Thyroid gland (tissue), 4 donors: ENCODE data around the gene IL17D. TPM values are rescaled to one million over a fixed set of nuclear protein-coding genes. Genes with fewer than 3 reads are reported as not detected.

ENCODE experiments used
- DNase-seq, 2 donors: peaks; one replicate each; pipeline ENCODE4 v3.0.0-alpha.2; 2019
- H3K27ac ChIP-seq, 3 donors: fragments of 200-600 bp; sonication (generic); 1 replicate in 2 of 3; 2 replicates in 1 of 3; pipeline ENCODE4 v1.5.1; 2016 to 2019; ENCODE audit warnings: mild to moderate bottlenecking in 1 of 3, moderate library complexity in 1 of 3
- H3K27me3 ChIP-seq: fragments of 200-600 bp; sonication (generic); one replicate; pipeline ENCODE4 v1.5.1; 2019
- H3K36me3 ChIP-seq, 2 donors: fragments of 200-600 bp; sonication (generic); one replicate each; pipeline ENCODE4 v1.5.1; 2016 to 2019
- H3K4me1 ChIP-seq, 2 donors: fragments of 200-600 bp; sonication (generic); one replicate each; pipeline ENCODE4 v1.5.1; 2017 to 2019
- H3K4me3 ChIP-seq, 3 donors: fragments of 200-600 bp; sonication (generic); replicated peaks in 1 of 3; 1 replicate in 2 of 3; 2 replicates in 1 of 3; pipeline ENCODE4 v1.5.1; 2016; ENCODE audit warnings: mild to moderate bottlenecking in 1 of 3
- H3K9me3 ChIP-seq: fragments of 200-600 bp; sonication (generic); one replicate; pipeline ENCODE4 v1.5.1; 2017
- POLR2A ChIP-seq, 2 donors: fragments of 450-650 bp; IDR thresholded peaks; one replicate each; pipeline ENCODE4 v1.6.1; 2017; ENCODE audit warnings: antibody characterized with exemption in 2 of 2, mild to moderate bottlenecking in 2 of 2, moderate library complexity in 1 of 2
- WGBS, 2 donors: methylation state at CpG; one replicate each; pipeline ENCODE4 v1.1.5; 2017; 5-methylcytosine and 5-hydroxymethylcytosine counted together
- intact Hi-C: fragments of 100-400 bp; cut with DNase I; formaldehyde crosslinking; loops from one replicate; pipeline ENCODE4 v1.15.1; 2023
- total RNA-seq, 4 donors: library from RNA; depleted of rRNA; stranded (reverse); fragments of >200 nt; gene quantifications; one replicate each; pipeline ENCODE4 v1.2.3, GENCODE V29; 2016
- TF ChIP-seq, protein P1 (sequence below), 6 experiments: fragments of 200-600 bp in 3 of 6; fragments of 450-650 bp in 3 of 6; sonication (generic) in 3 of 6; IDR thresholded peaks; one replicate each; pipeline ENCODE4 v1.5.1; 2016 to 2019; ENCODE audit warnings: antibody characterized with exemption in 6 of 6, mild to moderate bottlenecking in 2 of 6, inconsistent platforms in 1 of 6, moderate library complexity in 1 of 6

IL17D gene
- total RNA-seq, 4 donors from 2014 or later: 2.7 to 6.5 (median 4.8) TPM

DNA sequence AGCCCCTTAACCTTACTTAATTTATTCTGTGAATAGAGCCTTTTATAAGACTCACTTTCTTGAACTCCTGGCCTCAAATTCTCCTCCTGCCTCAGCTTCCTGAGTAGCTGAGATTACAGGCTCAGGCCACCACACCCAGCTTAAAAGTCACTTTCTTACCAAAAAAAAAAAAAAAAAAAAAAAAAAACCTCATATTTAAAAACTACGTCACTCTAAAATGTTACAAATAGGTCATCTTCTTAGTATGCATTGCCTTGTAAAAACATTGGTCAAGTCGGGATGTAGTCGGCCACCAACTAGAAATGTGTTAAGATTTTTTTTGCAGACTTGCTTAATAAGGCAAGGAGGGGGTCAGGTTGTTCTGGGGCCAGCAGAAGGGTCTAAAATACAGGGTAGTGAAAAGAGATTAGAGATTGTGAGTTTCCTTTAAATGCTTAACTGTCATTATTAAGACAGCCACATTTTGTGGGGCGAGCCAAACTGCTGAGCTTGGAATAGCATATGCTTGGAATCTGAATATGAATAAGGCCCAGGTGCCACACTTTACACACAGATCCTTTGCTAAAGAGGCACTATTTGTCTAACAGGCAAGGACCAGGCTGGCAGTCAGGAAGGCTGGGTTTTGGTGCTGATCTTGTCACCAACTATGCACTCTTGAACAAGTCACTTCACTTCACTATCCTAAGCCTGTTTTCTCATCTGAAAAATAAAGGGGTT is 16.5 kb upstream of the IL17D start:
- no peaks in the 10 kb centered on the region for H3K36me3 ChIP-seq
- H3K4me3 ChIP-seq: no peak overlapping the region
- intact Hi-C loops: no loop called here
- TF ChIP-seq, protein P1, sequence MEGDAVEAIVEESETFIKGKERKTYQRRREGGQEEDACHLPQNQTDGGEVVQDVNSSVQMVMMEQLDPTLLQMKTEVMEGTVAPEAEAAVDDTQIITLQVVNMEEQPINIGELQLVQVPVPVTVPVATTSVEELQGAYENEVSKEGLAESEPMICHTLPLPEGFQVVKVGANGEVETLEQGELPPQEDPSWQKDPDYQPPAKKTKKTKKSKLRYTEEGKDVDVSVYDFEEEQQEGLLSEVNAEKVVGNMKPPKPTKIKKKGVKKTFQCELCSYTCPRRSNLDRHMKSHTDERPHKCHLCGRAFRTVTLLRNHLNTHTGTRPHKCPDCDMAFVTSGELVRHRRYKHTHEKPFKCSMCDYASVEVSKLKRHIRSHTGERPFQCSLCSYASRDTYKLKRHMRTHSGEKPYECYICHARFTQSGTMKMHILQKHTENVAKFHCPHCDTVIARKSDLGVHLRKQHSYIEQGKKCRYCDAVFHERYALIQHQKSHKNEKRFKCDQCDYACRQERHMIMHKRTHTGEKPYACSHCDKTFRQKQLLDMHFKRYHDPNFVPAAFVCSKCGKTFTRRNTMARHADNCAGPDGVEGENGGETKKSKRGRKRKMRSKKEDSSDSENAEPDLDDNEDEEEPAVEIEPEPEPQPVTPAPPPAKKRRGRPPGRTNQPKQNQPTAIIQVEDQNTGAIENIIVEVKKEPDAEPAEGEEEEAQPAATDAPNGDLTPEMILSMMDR (IDR thresholded peaks at IDR 0.05): no peak
- no peak for TF ChIP-seq POLR2A (IDR thresholded peaks at IDR 0.05)
- no peak for DNase-seq
- no peaks in the 10 kb centered on the region for H3K4me1 ChIP-seq
- no peaks in the 10 kb centered on the region for H3K9me3 ChIP-seq
- no peaks in the 10 kb centered on the region for H3K27me3 ChIP-seq
- H3K27ac ChIP-seq: no peak overlapping the region
- 77 to 82% methylated on average over 4 of the region's 4 CpGs for WGBS, 2 donors

DNA sequence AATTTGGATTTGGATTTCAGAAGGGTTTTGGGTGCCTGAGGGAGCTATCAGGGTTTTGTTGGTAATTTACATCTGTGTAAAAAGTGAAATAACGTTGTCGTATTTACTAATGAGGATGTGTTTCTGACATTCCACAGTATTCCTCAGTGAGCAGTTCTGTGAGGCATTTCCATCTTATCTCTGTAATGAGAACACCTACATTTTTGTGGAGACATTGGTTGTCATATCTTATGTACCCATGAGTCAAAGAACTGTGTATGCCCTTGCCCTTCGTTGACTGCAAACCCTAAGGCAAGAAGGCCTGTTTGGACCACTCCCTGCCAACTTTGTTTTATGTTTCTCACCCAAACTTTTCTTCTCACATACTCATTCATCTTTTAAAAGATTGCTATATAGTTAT is 14.2 kb upstream of the IL17D start:
- intact Hi-C loops: no loop called here
- no peak for TF ChIP-seq POLR2A (IDR thresholded peaks at IDR 0.05)
- TF ChIP-seq, protein P1 (IDR thresholded peaks at IDR 0.05): no peak
- no peak for DNase-seq
- Histone ChIP-seq H3K4me1 (no peaks in the 10 kb centered on the region), H3K27ac (no peak overlapping the region), H3K27me3 (no peaks in the 10 kb centered on the region), H3K9me3 (no peaks in the 10 kb centered on the region), H3K4me3 (no peak overlapping the region), H3K36me3 (no peaks in the 10 kb centered on the region)
- 97 to 100% methylated on average over 3 of the region's 3 CpGs for WGBS, 2 donors

DNA sequence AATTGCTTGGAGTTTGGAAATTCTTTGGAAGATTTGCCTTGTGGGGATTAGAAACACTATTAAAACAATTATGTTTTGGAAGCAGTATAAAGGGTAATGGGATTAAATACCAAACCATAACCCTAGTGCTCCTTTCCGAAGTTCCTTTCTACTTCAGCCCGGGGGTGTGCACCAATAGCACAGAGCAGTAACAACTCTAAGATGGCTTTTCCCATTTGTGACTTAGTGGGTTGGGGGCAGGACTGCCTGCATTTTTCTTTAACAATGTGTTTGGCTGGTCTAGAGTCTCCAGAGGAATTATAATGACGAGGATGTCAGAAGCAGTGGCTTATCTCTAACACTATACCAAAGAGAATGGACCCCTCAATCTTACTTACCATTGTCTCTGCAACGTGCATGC is 11.9 kb upstream of the IL17D start:
- Histone ChIP-seq H3K4me3 (no peak overlapping the region), H3K4me1 (no peaks in the 10 kb centered on the region), H3K9me3 (no peaks in the 10 kb centered on the region), H3K27me3 (no peaks in the 10 kb centered on the region), H3K36me3 (no peaks in the 10 kb centered on the region), H3K27ac (no peak overlapping the region)
- intact Hi-C loops: no loop called here
- DNase-seq: no peak
- no peak for TF ChIP-seq POLR2A (IDR thresholded peaks at IDR 0.05)
- TF ChIP-seq, protein P1 (IDR thresholded peaks at IDR 0.05): no peak
- 66 to 70% methylated on average over 4 of the region's 4 CpGs for WGBS, 2 donors

DNA sequence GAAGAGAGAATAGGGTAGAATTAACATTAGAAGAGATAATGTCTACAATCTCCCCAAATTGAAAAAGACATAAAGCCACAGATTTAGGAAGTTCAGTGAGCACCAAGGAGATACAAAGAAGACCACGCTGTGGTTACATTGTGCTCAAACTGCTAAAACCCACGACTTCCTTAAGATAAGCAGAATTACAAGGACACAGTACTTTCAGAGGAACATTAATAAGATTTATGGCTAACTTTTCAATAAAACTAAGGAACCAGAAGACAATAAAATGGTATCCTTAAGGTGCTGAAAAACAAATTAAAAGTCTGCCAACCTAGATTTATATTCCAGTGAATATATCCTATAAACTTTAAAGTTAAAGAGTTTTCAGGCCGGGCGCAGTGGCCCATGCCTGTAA is 7.4 kb upstream of the IL17D start:
- intact Hi-C loops: no loop called here
- H3K27ac ChIP-seq: no peak overlapping the region
- no peak overlapping the region for H3K4me3 ChIP-seq
- H3K27me3 ChIP-seq: no peaks in the 10 kb centered on the region
- no peaks in the 10 kb centered on the region for H3K9me3 ChIP-seq
- TF ChIP-seq POLR2A (IDR thresholded peaks at IDR 0.05): no peak
- H3K36me3 ChIP-seq: no peaks in the 10 kb centered on the region
- no peak for DNase-seq
- 83 to 84% methylated on average over 4 of the region's 4 CpGs for WGBS, 2 donors
- no peaks in the 10 kb centered on the region for H3K4me1 ChIP-seq

DNA sequence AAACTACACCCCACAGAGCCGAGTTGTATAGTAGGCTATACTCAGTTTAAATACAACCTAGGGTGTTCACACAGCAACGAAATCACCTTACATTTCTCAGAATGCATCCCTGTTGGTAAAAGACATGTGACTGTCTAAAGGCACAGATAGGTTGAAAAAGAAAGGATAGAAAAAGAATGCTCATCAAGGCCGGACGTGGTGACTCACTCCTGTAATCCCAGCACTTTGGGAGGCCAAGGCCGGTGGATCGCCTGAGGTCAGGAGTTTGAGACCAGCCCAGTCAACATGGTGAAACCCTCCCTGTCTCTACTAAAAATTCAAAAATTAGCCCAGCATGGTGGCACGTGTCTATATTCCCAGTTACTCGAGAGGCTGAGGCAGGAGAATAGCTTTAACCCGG is 3.8 kb upstream of the IL17D start:
- 93 to 96% methylated on average over 9 of the region's 9 CpGs for WGBS, 2 donors

More for the DNA sequence above, 3.8 kb upstream of the IL17D start:
- Histone ChIP-seq H3K27ac (no peak overlapping the region), H3K27me3 (no peaks in the 10 kb centered on the region), H3K4me1 (peaks cover 3 to 8% of the 10 kb centered on the region in 2 donors), H3K36me3 (no peaks in the 10 kb centered on the region), H3K9me3 (no peaks in the 10 kb centered on the region), H3K4me3 (no peak overlapping the region)
- TF ChIP-seq POLR2A (IDR thresholded peaks at IDR 0.05): no peak
- TF ChIP-seq, protein P1 (IDR thresholded peaks at IDR 0.05): no peak
- DNase-seq: no peak
- intact Hi-C loops: loop anchor here (5.0 kb wide), 1 partner anchor 438 kb away; no protein-coding TSS in a partner anchor
